Retinal pigment epithelial cell (primary cell): ENCODE measurements around the gene KIF26B.

Experiments
- DNase-seq: peaks from one replicate; pipeline ENCODE4 v3.0.0-alpha.2; 2010; ENCODE audit warnings: low read depth
- H3K4me3 ChIP-seq: 2 replicates; pipeline ENCODE4 v1.5.1; 2011; ENCODE audit warnings: mild to moderate bottlenecking, low read length, control low read depth, moderate library complexity
- TF ChIP-seq, protein P1 (sequence below): conservative IDR thresholded peaks from 2 replicates; pipeline ENCODE4 v1.5.1; 2011; ENCODE audit warnings: low read depth, low read length, control low read depth, inconsistent platforms

The KIF26B gene

GRCh38 chr1:245412306-245412705, 257.5 kb downstream of the KIF26B start:
- no peak for DNase-seq
- TF ChIP-seq, protein P1, sequence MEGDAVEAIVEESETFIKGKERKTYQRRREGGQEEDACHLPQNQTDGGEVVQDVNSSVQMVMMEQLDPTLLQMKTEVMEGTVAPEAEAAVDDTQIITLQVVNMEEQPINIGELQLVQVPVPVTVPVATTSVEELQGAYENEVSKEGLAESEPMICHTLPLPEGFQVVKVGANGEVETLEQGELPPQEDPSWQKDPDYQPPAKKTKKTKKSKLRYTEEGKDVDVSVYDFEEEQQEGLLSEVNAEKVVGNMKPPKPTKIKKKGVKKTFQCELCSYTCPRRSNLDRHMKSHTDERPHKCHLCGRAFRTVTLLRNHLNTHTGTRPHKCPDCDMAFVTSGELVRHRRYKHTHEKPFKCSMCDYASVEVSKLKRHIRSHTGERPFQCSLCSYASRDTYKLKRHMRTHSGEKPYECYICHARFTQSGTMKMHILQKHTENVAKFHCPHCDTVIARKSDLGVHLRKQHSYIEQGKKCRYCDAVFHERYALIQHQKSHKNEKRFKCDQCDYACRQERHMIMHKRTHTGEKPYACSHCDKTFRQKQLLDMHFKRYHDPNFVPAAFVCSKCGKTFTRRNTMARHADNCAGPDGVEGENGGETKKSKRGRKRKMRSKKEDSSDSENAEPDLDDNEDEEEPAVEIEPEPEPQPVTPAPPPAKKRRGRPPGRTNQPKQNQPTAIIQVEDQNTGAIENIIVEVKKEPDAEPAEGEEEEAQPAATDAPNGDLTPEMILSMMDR: no peak
- no peak overlapping the region for H3K4me3 ChIP-seq

DNA sequence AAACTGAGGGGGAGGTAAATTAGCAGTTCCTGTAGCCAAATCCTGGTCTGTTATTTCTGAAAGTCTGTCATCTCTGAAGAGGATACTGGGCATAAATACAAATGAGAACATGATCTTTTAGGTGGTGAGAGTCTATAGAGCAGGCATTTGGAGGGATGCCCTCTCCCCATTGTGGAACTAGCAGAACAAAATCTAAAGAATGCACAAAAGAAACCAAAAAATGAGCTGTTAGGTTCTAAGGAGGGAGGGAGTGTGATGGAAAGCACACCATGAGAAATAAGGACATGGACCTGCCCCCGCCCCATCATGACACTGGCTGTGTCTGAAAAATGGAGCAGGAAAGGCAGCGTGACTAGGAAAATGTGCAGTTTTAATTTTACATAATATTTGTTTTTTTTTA, 262.0 kb downstream of the KIF26B start:
- DNase-seq: no peak
- TF ChIP-seq, protein P1: no peak
- no peak overlapping the region for H3K4me3 ChIP-seq

- no peak overlapping the region for H3K4me3 ChIP-seq
- TF ChIP-seq, protein P1: no peak
- DNase-seq: no peak
These were observed 263.3 kb downstream of the KIF26B start for GRCh38 chr1:245418077-245418476.

DNA sequence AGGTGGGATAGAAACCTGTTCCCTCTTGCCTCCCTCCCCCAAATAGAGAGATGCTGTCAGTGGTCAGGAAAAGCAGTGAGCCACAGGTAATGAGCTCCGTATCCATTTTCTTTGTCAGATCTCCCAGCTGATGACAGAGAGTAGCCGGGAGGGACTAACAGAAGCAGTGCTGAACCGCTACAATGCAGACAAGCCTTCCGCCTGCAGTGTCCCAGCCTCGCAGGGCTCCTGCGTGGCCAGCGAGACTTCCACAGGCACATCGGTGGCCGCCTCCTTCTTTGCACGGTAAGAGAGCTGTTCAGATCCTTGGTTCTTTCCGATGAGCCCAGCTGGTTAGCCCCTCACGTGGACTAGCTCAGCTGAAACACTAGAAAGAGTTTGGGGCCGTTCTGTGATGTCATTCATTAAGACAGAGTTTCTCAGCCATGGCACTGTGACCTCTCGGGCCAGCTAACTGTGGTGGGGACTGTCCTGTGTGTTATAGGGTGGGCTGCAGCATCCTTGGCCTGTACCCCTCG, 264.7 kb downstream of the KIF26B start:
- TF ChIP-seq, protein P1: no peak
- no peak for DNase-seq
- H3K4me3 ChIP-seq: no peak overlapping the region

DNA sequence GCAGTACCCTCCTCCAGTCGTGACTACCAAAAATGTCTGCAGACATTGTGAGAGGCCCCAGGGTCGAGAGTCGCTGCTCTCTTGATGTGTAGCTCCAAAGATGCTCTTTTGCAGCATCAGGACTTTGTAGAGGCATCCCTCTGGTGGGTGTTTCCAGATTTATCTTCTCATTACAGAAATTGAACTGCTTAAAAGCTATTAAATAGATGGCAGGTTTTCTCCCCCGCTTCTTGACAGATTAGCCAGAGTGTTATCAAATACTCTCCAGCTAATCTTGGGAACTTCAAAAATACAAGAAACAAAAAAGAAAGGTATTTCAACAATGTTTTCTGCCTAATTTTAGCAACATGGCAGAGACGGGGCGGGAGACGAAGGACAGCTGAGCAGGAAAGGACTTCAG, 265.2 kb downstream of the KIF26B start:
- TF ChIP-seq, protein P1: no peak
- no peak for DNase-seq
- no peak overlapping the region for H3K4me3 ChIP-seq

DNA sequence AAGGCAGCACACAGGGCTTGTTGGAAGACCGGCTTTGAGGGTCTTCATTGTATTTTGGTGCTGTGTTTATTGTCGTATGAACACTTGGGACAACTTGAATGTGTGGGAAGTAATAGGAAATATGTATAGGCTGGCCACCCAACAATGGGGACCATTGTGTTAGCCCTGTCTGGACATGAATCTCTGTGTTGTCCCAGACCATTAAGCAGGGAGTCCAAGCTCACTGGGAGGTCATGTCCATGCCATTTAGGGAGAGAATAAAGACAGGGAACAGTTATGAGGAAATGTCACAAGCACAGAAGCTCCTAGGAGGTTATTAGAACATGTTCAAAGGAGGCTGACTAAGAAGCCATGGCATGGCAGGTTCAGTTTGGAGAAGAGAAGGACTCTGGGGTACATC, 266.1 kb downstream of the KIF26B start:
- no peak for DNase-seq
- TF ChIP-seq, protein P1: no peak
- H3K4me3 ChIP-seq: no peak overlapping the region

DNA sequence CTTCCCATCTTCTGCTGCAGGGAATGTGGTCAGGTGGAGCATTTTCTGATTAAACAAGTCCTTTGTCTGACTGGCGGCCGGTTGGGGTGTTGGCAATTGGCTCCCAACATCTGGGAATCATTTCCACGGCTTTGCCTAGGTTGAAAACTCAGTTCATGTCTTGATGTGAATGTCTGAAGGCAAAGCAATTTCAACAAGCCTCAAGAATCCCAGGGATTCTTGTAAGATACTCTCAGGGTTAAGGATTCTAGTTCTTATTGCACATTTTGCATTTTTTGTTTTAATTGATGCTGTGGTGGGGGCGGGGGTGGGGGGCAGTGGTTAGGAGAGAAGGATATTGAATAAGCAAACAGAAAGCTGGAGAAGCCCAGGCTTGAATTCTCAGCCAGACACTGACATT, 273.9 kb downstream of the KIF26B start:
- no peak for DNase-seq
- no peak overlapping the region for H3K4me3 ChIP-seq
- TF ChIP-seq, protein P1: no peak
